T-helper 1 cell treated with Interleukin-12 subunit alpha and Interleukin-12 subunit beta and Interleukin-4 antibody, amounts not matched to agents 30 μg/mL and 1 μg/mL, for 36 hours (primary cell): ENCODE results near the gene TP53BP2.
"Not testable (repeated sequence)": the region's sequence is repeated elsewhere in the genome, so short reads cannot be mapped to it uniquely, and the experiment has no call there.

Experiments
- H3K27ac Mint-ChIP-seq: one replicate; pipeline ENCODE4 v1.8.0; 2021; ENCODE audit warnings: mild to moderate bottlenecking, mixed read lengths
- H3K27me3 Mint-ChIP-seq: one replicate; pipeline ENCODE4 v1.8.0; 2021; ENCODE audit warnings: low read depth, mixed read lengths
- H3K36me3 Mint-ChIP-seq: one replicate; pipeline ENCODE4 v1.8.0; 2021; ENCODE audit warnings: low read depth, mixed read lengths
- H3K4me1 Mint-ChIP-seq: one replicate; pipeline ENCODE4 v1.8.0; 2021; ENCODE audit warnings: low read depth, mixed read lengths
- H3K4me3 Mint-ChIP-seq: one replicate; pipeline ENCODE4 v1.8.0; 2021; ENCODE audit warnings: mild to moderate bottlenecking, moderate library complexity, mixed read lengths
- H3K9me3 Mint-ChIP-seq: one replicate; pipeline ENCODE4 v1.8.0; 2021; ENCODE audit warnings: mixed read lengths

The TP53BP2 gene

GRCh38 chr1:223842784-223843183, 3.0 kb downstream of the TP53BP2 start:
- no peaks in the 10 kb centered on the region for H3K27me3 Mint-ChIP-seq
- peak overlapping the region; percentile 14 for H3K4me3 Mint-ChIP-seq
- H3K36me3 Mint-ChIP-seq: peaks cover 5% of the 10 kb centered on the region
- no peaks in the 10 kb centered on the region for H3K9me3 Mint-ChIP-seq
- H3K27ac Mint-ChIP-seq: no peak overlapping the region
- H3K4me1 Mint-ChIP-seq: peaks cover 44% of the 10 kb centered on the region

GRCh38 chr1:223841977-223842623, 3.6 kb downstream of the TP53BP2 start:
- H3K4me3 Mint-ChIP-seq, H3K27ac Mint-ChIP-seq, H3K9me3 Mint-ChIP-seq, H3K36me3 Mint-ChIP-seq, H3K27me3 Mint-ChIP-seq: not testable (repeated sequence)
- peaks cover 46% of the 10 kb centered on the region for H3K4me1 Mint-ChIP-seq

DNA sequence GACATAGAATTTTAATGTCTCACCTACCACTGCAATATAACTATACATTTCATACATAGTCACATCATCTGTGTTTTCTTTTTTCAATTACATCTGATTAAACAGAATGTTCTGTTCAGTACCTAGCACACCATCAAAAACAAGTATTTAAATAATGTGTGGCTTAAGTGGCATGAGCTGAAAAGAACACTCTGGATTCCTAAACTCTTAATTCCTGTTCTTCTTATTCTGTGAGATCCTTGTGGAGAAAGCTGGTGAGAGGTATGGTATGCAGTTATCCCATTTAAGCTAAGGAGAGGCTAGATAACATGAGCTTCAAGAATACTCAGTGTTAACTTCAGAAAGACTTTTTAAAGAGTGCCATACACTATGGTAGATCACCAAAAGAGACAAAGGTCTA, 5.5 kb downstream of the TP53BP2 start:
- Mint-ChIP-seq H3K9me3 (no peaks in the 10 kb centered on the region), H3K36me3 (peaks cover 5% of the 10 kb centered on the region), H3K4me3 (no peak overlapping the region), H3K27ac (no peak overlapping the region), H3K4me1 (peaks cover 38% of the 10 kb centered on the region), H3K27me3 (no peaks in the 10 kb centered on the region)

- Mint-ChIP-seq H3K9me3 (no peaks in the 10 kb centered on the region), H3K4me1 (peaks cover 24% of the 10 kb centered on the region), H3K27me3 (no peaks in the 10 kb centered on the region), H3K27ac (no peak overlapping the region), H3K36me3 (peaks cover 1% of the 10 kb centered on the region), H3K4me3 (no peak overlapping the region)
Observed at GRCh38 chr1:223838125-223838854, 7.5 kb downstream of the TP53BP2 start.

GRCh38 chr1:223837687-223838086, 8.1 kb downstream of the TP53BP2 start:
- peaks cover 24% of the 10 kb centered on the region for H3K4me1 Mint-ChIP-seq
- no peak overlapping the region for H3K27ac Mint-ChIP-seq
- H3K36me3 Mint-ChIP-seq: peaks cover 1% of the 10 kb centered on the region
- no peaks in the 10 kb centered on the region for H3K9me3 Mint-ChIP-seq
- no peaks in the 10 kb centered on the region for H3K27me3 Mint-ChIP-seq
- no peak overlapping the region for H3K4me3 Mint-ChIP-seq

DNA sequence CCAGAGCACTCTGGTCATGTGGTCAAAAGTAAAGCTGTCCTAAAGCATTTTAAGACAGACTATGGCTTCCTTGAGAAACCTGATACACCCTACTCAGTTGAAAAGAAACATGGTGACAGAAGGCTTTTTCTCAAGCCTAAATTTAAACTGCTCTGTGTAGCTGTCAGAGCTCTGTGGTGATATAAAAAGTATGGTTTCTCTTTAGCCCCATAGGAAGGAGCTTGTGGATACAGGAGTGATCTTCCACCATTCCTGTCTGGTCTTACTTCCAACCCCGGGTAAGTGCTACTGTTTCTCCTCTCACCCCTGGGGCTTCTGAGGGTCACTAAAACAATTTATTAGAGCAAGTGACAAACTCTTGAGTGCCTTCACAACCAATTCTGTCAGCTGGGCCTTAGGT, 8.5 kb downstream of the TP53BP2 start:
- H3K4me3 Mint-ChIP-seq: no peak overlapping the region
- H3K9me3 Mint-ChIP-seq: no peaks in the 10 kb centered on the region
- H3K36me3 Mint-ChIP-seq: peaks cover 1% of the 10 kb centered on the region
- H3K27me3 Mint-ChIP-seq: no peaks in the 10 kb centered on the region
- no peak overlapping the region for H3K27ac Mint-ChIP-seq
- peaks cover 26% of the 10 kb centered on the region for H3K4me1 Mint-ChIP-seq

GRCh38 chr1:223836586-223836985, 9.2 kb downstream of the TP53BP2 start:
- H3K4me1 Mint-ChIP-seq: peaks cover 32% of the 10 kb centered on the region
- no peak overlapping the region for H3K27ac Mint-ChIP-seq
- H3K36me3 Mint-ChIP-seq: peaks cover 1% of the 10 kb centered on the region
- H3K27me3 Mint-ChIP-seq: no peaks in the 10 kb centered on the region
- no peak overlapping the region for H3K4me3 Mint-ChIP-seq
- H3K9me3 Mint-ChIP-seq: no peaks in the 10 kb centered on the region

- Mint-ChIP-seq H3K27ac (no peak overlapping the region), H3K9me3 (no peaks in the 10 kb centered on the region), H3K4me1 (peaks cover 33% of the 10 kb centered on the region), H3K27me3 (no peaks in the 10 kb centered on the region), H3K36me3 (peaks cover 1% of the 10 kb centered on the region), H3K4me3 (no peak overlapping the region)
Observed at GRCh38 chr1:223835754-223836153, 10.0 kb downstream of the TP53BP2 start.

DNA sequence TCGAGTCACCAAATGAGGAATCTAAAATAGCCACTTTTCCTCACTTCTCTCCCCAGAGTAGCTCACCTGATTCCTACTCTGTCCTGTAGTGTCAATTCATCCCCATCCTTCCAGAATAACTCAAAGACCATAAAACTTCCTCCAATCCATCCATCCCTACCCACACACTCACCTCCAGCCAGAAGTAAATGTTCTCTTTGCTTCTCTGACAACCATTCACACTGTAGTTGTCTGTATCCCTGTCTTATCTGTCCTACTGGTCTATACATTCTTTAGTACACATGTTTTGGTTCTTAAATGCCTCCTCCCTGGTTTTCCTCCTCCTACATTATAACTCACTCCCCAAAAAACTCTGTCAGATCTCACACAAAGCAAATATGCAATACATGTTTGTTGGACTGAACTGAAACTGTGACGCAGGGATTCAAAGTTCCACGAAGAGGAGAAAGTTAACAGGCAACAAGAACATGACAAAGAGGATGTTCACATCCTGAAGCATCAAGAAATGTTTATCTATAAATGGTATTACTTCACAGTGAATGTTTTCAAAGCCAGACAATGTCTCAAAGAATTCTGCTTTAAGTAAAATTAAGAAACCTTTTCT, 11.0 kb downstream of the TP53BP2 start:
- H3K4me3 Mint-ChIP-seq: no peak overlapping the region
- peaks cover under 1% of the 10 kb centered on the region for H3K36me3 Mint-ChIP-seq
- no peak overlapping the region for H3K27ac Mint-ChIP-seq
- H3K9me3 Mint-ChIP-seq: no peaks in the 10 kb centered on the region
- no peaks in the 10 kb centered on the region for H3K27me3 Mint-ChIP-seq
- peaks cover 27% of the 10 kb centered on the region for H3K4me1 Mint-ChIP-seq

GRCh38 chr1:223833948-223834347, 11.8 kb downstream of the TP53BP2 start:
- peaks cover 2% of the 10 kb centered on the region for H3K36me3 Mint-ChIP-seq
- H3K4me3 Mint-ChIP-seq: no peak overlapping the region
- H3K27me3 Mint-ChIP-seq: no peaks in the 10 kb centered on the region
- H3K9me3 Mint-ChIP-seq: no peaks in the 10 kb centered on the region
- H3K4me1 Mint-ChIP-seq: peaks cover 28% of the 10 kb centered on the region
- no peak overlapping the region for H3K27ac Mint-ChIP-seq

DNA sequence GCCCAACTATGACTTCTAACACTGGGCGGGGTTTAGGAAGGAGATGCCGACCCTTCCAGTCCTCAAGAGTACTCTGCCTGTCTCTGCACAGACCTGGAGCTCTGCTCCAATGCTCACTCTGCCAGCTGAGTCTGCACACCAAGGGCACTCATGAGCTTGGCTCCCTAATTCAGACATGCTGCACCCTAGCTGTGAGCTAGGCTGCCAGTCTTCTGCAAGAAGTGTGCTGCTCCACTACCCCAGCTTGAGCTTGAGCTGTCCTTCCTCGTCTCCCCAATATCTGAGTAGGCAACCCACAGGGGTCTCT, 13.2 kb downstream of the TP53BP2 start:
- Mint-ChIP-seq H3K4me3 (no peak overlapping the region), H3K9me3 (no peaks in the 10 kb centered on the region), H3K27me3 (no peaks in the 10 kb centered on the region), H3K4me1 (peaks cover 22% of the 10 kb centered on the region), H3K36me3 (peaks cover 7% of the 10 kb centered on the region), H3K27ac (peak overlapping the region; percentile 21)

DNA sequence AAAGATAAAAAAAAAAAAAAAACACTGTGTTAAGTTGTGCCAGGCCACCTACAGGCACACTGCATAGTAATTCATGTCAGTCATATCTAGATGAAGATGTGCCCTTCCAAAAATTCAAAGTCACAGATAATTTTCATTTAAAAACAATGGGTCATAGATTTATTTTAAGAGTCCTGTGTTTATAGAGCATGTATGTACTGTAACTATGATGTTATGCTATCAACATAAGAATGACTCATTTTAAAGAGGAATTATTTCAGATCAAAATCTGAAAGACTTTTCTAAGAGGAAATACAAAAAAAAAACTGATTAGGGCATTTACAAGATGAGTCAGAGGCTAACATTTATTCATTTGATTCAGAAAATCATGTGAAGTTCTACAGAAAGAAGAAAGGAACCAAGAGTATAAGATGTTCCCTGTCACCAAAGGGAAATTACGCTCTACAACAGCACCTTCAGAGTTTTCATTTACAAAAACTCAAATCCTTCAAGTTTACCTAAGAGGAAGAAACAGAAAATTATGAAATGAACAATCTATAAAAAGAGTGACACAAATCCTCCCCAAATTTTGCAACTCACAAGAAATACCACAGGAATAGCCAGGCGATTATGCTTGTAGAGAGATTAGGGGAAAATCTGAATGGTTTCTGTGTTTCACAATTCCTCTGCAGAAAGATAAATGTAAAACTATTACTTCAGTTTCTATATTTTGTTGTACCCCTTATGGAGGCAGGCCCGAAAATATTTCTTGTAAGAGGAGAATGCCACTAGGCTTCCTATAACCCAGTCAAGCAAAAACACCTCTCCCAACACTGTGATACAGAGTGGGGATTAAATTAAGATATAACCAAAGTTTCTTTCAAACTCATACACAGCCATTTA, 13.8 kb downstream of the TP53BP2 start:
- no peaks in the 10 kb centered on the region for H3K27me3 Mint-ChIP-seq
- peak overlapping the region; percentile 58 for H3K27ac Mint-ChIP-seq
- no peaks in the 10 kb centered on the region for H3K9me3 Mint-ChIP-seq
- H3K4me1 Mint-ChIP-seq: peaks cover 25% of the 10 kb centered on the region
- H3K36me3 Mint-ChIP-seq: peaks cover 9% of the 10 kb centered on the region
- no peak overlapping the region for H3K4me3 Mint-ChIP-seq

- Mint-ChIP-seq H3K4me1 (peaks cover 42% of the 10 kb centered on the region), H3K4me3 (no peak overlapping the region), H3K9me3 (no peaks in the 10 kb centered on the region), H3K27ac (no peak overlapping the region), H3K27me3 (no peaks in the 10 kb centered on the region), H3K36me3 (peaks cover 9% of the 10 kb centered on the region)
Observed at GRCh38 chr1:223829678-223830077, 16.1 kb downstream of the TP53BP2 start.

DNA sequence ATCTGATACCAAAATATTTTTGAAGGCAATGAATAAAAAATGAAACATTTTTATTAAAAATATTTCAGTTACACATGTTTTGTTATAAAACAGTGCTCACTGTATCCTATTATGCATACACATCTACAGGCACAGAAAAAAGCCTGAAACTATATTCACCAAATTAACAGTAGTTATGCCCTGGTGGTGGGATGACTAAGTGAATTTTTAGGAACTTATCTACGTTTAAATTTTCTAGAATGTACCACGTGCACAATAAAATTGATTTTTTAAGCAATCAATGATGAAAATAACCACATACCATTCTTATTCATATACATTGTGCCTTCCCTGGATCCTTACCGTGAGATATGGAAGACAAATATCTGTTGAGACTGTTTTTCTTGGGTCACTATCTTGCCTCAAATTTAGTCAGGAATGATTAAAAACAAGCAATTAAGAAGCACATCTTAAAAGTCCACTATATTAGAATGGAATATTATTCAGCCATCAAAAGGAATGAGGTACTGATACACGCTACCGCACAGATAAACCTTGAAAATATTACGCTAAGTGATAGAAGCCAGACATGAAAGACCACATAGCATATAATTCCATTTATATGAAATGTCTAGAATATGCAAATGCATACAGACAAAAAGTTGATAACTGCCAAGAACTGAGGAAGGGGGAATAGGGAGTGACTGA, 17.4 kb downstream of the TP53BP2 start:
- Mint-ChIP-seq H3K9me3 (no peaks in the 10 kb centered on the region), H3K4me3 (no peak overlapping the region), H3K4me1 (peaks cover 43% of the 10 kb centered on the region), H3K36me3 (peaks cover 9% of the 10 kb centered on the region), H3K27me3 (no peaks in the 10 kb centered on the region), H3K27ac (no peak overlapping the region)
